Umbilical cord (tissue), 2 donors: ENCODE data around the gene EZH1. TPM values are rescaled to one million over a fixed set of nuclear protein-coding genes. Genes with fewer than 3 reads are reported as not detected.
"Not testable (repeated sequence)": the region's sequence is repeated elsewhere in the genome, so short reads cannot be mapped to it uniquely, and the experiment has no call there.

Source experiments
- DNase-seq: peaks from one replicate; pipeline ENCODE4 v3.0.0-alpha.2; 2015; ENCODE audit warnings: low spot score
- total RNA-seq: library from RNA; depleted of rRNA; stranded (reverse); fragments of >200 nt; gene quantifications from one replicate; pipeline ENCODE4 v1.2.3, GENCODE V29; 2014; ENCODE audit warnings: low replicate concordance; ENCODE audit not compliant: insufficient read depth

Gene EZH1
- total RNA-seq, 1 donor from 2014 or later, result 43.6 TPM

DNA sequence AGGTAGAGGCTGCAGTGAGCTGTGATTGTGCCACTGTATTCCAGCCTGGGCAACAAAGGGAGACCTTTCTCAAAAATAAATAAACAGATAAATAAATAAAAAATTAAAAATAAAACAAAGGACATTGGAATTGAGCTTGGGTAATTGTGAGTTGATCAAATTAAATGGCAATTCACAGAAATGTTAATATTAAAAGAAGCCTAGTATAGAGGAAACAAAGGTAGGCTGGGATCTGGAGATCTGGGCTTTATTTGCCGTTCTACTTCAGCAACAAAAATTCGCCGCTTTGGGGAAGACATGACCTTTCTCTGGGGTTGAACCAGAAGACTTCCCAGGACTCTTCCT is 28.1 kb upstream of the EZH1 start:
- no peak for DNase-seq

GRCh38 chr17:42769964-42770363 is 25.1 kb upstream of the EZH1 start:
- DNase-seq, result not testable (repeated sequence)

DNA sequence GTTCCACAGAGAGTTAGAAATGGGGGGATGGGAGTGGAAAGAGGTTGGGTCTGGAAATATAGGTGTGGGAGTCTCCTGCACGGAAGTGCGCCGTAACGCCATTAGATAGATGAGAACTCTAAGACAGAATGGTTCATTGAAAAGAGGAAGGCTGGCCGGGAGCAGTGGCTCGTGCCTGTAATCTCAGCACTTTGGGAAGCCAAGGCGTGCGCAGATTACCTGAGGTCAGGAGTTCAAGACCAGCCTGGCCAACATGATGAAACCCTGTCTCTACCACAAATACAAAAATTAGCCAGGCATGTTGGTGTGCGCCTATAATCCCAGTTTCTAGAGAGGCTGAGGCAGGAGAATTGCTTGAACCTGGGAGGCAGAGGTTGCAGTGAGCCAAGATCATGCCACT is 23.2 kb upstream of the EZH1 start:
- not testable (repeated sequence) for DNase-seq

GRCh38 chr17:42767512-42767911 is 22.7 kb upstream of the EZH1 start:
- DNase-seq, result no peak

DNA sequence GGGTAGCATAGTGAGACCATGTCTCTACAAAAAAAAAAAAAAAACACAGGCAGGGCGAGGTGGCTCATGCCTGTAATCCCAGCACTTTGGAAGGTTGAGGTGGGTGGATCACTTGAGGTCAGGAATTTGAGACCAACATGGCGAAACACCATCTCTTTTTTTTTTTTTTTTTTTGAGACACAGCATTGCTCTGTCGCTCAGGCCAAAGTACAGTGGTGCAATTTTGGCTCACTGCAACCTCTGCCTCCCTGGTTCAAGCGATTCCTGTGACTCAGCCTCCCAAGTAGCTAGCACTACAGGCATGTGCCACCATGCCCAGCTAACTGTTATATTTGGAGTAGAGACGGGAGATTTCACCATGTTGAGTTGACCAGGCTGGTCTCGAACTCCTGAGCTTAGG is 21.3 kb upstream of the EZH1 start:
- no peak for DNase-seq

- no peak for DNase-seq
Observed at GRCh38 chr17:42761638-42762037, 16.8 kb upstream of the EZH1 start.

DNA sequence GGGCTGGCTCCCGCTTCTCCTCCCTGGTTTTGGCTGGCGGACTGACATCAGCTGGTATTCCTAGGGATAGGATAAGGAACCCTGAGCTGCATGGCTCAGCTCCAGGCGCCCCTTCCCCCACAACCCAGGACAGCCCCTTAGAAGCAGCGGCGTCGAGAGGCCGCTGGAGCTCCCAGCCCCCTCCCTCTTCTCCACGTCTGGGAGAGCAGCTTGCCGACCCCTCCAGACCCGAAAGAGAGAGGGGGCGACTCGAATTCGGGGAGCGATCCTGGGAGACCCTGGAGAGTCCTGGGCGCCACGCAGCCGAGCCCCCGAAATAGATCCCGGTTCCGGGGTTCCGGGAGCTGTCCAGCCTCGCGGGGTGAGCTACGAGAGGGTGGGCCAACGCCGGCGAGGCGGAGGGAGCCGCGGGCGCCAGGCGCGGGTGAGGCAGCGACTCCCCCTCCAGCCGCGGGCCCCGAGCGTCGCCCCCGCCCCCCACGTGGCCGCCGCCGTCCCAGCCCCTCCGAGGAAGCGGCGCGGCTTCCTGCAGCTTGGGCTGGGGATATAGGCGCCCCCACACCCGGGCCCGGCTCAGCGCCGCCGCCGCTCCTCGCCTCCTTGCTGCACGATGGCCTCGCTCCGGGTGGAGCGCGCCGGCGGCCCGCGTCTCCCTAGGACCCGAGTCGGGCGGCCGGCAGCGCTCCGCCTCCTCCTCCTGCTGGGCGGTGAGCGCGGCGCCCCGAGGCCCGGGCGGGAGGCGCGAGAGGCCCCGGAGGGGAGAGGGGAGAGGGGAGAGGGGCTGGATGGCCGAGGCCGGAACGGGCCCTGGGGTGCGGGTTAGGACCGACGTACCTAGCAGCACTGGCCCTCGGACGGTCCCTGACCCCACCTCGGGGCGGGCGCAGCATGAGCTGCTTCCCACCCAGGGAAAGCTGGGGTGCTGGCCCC is 16.1 kb upstream of the EZH1 start, which contains the start of gene RAMP2:
Gene RAMP2 (plus strand): TSS at position 576 of the 930 bp plus-strand sequence. CDS start 35 bp downstream, at position 611.
- DNase-seq, result peak; percentile 53

- no peak for DNase-seq
Observed at GRCh38 chr17:42759982-42760651, 15.3 kb upstream of the EZH1 start.

DNA sequence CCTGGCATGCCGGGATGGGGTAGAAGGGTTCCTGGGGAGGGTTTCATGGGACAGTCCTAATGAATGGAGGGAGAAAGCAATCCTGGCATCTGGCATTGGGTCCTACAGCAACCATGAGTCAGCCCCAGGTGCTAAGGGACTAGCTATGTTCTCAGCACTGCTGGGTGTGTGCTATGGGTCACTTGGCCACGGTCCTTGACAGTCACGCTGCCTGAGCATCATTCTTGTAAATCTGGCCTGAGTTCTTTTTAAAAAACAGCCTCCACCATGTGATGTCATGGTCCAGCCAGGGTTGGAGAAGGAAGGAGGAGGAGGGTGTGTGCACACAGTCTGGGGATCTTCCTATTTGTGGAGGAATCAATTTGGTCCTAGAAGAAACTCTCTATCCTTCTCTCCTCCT is 9.9 kb upstream of the EZH1 start:
- DNase-seq, result no peak

GRCh38 chr17:42751628-42752027 is 6.8 kb upstream of the EZH1 start:
- DNase-seq, result peak; percentile 49

DNA sequence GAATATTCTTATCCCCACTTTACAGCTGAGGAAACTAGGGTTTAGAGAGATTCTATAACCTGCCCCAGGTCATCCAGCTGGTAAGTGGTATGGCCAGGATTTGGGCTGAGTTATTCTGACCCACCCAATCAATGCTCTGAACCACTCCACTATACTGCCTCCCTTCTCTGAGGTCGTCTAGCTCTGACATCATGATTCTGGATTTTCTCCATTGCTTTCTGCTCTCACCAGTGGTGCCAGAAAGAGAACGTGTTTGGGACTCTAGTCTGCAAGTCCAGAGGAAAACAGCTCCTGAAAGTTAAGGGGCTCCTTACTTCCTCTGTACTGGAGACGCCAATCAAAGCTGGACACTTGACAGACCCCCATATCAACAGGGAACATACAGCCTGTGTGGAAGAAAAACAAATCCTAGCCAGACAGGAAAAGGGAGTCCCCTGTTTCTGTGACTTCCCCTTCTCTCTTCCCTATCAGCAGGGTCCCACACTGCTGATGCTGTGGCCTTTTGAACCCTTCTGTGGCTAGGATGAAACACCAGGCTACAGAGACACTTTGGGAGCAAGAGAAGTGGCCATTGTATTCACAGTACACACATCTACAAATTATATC is 6.0 kb upstream of the EZH1 start:
- DNase-seq, result peak; percentile 34

DNA sequence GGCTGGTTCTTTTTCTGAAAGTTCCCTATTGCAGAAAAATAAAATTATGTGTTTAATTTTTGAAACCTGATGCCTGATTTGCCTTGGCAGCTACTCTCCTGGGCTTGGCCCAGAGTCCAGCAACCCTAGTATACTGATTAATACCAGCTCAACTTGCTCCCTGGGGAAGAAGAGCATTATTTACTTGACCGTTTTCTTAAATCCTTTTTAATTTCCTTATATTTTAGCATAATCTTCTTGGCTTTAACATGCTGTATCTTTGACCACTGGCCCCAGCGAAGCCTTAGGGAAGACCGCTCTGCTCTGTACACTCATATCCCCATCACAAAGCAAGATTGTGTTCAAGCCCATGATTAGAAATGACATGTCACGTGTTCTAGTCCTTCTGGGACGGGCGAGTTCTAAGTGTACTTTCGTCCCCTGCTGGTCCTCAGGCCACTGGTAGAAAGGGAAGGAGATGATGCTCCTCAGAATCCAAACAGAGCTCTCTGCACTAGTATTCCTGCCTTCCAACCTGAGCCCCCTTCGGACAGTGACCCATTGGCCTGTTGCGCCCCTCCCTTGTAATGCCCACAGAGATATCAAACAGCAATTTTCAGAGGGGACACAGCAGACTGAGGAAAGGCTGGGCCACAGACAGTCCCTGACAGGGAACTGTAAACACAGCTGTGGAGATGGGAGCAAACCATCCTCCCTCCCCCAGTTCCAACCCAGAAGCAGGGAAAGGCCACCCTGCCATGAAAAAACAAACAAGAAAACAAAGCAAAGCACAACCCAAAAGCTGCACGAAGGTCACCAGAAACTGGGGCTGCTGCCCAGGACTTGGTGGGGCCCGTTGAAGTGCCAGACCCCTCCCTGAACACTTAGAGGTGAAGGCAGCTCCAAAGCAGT is 4.3 kb upstream of the EZH1 start:
- DNase-seq, result no peak

DNA sequence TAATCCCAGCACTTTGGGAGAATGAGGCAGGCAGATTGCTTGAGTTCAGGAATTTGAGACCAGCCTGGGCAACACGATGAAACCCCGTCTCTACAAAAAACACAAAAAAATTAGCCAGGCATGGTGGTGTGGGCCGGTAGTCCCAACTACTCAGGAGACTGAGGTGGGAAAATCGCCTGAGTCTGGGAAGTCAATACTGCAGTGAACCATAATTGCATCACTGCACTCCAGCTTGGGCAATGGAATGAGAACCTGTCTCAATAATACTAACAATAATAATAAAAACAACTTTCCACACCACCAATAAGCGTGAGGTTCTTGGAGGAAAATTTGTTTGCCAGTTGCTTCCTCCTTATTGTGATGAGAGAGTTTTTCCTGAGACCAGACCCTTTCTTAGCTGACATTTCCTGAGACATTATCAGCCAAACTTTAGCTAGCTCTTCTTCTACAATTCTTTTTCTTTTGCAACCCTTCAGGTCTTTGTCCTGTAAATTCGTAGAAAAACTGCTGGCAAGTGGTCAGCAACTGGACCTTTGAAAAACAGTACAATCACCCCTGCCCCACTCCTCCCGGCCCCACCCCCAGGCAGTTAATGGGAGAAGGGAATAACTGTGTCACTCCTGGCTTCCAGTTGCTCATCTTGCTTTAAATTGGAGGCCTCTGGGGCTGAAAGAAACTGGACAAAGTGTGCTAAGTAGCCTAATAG is 3.5 kb upstream of the EZH1 start:
- no peak for DNase-seq

DNA sequence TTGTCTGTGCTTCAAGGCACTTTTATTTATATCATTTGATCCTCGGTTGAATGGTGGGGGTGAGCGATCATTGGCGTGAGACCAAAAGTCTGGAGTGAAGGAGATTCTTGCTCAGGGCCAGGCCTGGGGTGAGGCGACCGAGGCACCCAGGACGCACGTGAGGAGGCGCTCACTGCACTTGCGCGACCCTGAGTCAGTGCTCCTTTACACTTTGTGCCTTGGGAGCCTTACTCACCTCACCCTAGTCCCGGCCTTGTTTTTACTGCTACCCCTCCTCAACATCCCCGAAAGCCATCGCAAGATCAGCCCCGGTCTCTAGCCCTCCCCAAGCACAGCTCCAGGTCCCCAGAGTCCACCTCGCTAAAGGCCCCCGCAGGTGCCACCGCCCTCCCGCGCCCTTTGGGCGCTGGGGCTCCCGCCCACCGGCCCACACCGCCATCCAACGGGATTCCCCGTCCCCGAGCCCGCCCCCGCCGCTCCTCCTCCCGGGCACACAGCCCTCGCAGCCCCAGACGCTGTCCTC is 496 bp downstream of the EZH1 start:
- no peak for DNase-seq

DNA sequence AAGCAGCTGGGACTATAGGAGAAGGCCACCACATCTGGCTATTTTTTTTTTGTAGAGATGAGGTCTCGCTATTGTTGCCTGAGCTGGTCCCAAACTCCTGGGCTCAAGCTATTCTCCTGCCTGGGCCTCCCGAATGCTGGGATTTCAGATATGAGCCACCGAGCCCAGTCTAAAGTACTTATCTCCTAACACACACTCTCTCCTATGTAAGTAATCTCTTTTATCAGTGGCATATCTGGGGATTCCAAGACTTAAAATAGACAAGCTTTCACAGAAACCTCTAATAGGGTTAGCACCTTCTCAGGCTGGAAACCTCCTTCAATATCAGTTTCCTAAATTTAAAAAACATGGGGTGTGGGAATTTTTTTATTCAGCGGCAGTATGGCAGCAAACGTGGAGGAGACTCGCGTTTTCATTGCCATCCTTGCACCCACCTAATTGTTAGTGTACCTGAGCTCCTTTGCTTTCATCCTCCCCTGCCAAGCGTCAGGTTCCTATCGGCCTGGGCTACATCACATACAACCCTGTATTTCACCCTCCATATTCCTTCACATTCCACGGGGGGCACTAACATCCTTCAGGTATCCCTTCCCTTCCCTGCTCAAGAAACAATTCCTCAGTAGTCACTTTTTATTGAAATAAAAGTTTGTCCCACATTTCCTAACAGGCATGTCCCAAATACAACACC is 1.1 kb downstream of the EZH1 start:
- no peak for DNase-seq

GRCh38 chr17:42742916-42743315 is 1.9 kb downstream of the EZH1 start:
- not testable (repeated sequence) for DNase-seq

DNA sequence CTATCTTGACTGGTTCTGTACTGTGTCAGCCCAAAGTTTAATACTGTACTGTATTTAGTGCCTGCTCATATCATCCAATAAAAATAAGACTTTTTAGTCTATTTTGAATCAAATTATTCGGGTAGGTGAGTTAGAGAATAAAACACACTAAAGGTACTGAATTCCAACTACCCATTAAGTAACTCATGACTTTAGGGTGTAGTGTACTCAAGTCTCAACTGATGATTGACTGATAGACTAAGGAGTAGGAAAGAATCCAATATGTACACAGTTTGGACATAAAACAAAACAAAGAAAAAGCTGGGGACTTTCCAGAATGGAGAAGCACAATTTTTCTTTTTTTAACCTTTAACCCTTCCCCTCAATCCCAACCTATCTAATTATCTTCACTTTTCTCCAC is 4.1 kb downstream of the EZH1 start:
- DNase-seq, result no peak

DNA sequence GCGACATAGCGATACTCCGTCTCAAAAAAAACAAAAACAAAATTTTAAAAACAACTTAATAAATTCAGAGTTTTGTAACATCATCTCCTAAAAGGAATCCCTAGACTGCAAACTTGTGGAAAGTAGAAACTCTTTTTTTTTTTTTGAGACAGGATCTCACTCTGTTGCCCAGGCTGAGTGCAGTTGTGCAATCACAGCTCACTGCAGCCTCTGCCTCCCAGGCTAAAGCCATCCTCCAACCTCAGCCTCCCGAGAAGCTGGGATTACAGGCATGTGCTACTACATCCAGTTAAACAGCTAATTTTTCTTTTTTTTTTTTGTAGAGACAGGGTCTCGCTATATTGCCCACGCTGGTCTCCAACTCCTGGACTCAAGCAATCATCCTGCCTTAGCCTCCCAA is 19.7 kb downstream of the EZH1 start:
- no peak for DNase-seq

GRCh38 chr17:42723636-42724035 is 21.2 kb downstream of the EZH1 start:
- no peak for DNase-seq

GRCh38 chr17:42720996-42721583 is 23.8 kb downstream of the EZH1 start:
- DNase-seq, result peak; percentile 78
